ENCODE data around the gene TSPAN12.
"Not testable (repeated sequence)": the region's sequence is repeated elsewhere in the genome, so short reads cannot be mapped to it uniquely, and the experiment has no call there.

Gene TSPAN12

GRCh38 chr7:120857588-120858573 lies at the start of gene TSPAN12:
Gene TSPAN12 (minus strand): TSS chr7:120858144. CDS start chr7:120856763, 1,381 bp downstream.
- DNase-seq (ENCODE audit: low read depth in 3 of 3, low spot score in 1 of 3) = peak in 1 of 3 donors; percentile 29

- DNase-seq (ENCODE audit: low read depth in 3 of 3, low spot score in 1 of 3) = no peak
Observed at GRCh38 chr7:120898715-120899499, 41.0 kb upstream of the TSPAN12 start.

GRCh38 chr7:120895253-120895652 lies 37.3 kb upstream of the TSPAN12 start:
- DNase-seq (ENCODE audit: low read depth in 3 of 3, low spot score in 1 of 3) = not testable (repeated sequence)

- DNase-seq (ENCODE audit: low read depth in 3 of 3, low spot score in 1 of 3) = not testable (repeated sequence)
Observed at GRCh38 chr7:120885602-120886001, 27.7 kb upstream of the TSPAN12 start.

- no peak for DNase-seq (ENCODE audit: low read depth in 3 of 3, low spot score in 1 of 3)
Observed at GRCh38 chr7:120877701-120878100, 19.8 kb upstream of the TSPAN12 start.

GRCh38 chr7:120876922-120877321 lies 19.0 kb upstream of the TSPAN12 start:
- no peak for DNase-seq (ENCODE audit: low read depth in 3 of 3, low spot score in 1 of 3)

- no peak for DNase-seq (ENCODE audit: low read depth in 3 of 3, low spot score in 1 of 3)
Observed at GRCh38 chr7:120874722-120875121, 16.8 kb upstream of the TSPAN12 start.

GRCh38 chr7:120874016-120874415 lies 16.1 kb upstream of the TSPAN12 start:
- DNase-seq (ENCODE audit: low read depth in 3 of 3, low spot score in 1 of 3) = no peak

- no peak for DNase-seq (ENCODE audit: low read depth in 3 of 3, low spot score in 1 of 3)
Observed at GRCh38 chr7:120873401-120873800, 15.5 kb upstream of the TSPAN12 start.

GRCh38 chr7:120869700-120870099 lies 11.8 kb upstream of the TSPAN12 start:
- DNase-seq (ENCODE audit: low read depth in 3 of 3, low spot score in 1 of 3) = no peak

- no peak for DNase-seq (ENCODE audit: low read depth in 3 of 3, low spot score in 1 of 3)
Observed at GRCh38 chr7:120867932-120868331, 10.0 kb upstream of the TSPAN12 start.

GRCh38 chr7:120865191-120865981 lies 7.4 kb upstream of the TSPAN12 start:
- no peak for DNase-seq (ENCODE audit: low read depth in 3 of 3, low spot score in 1 of 3)

GRCh38 chr7:120864141-120864900 lies 6.4 kb upstream of the TSPAN12 start:
- DNase-seq (ENCODE audit: low read depth in 3 of 3, low spot score in 1 of 3) = no peak

- DNase-seq (ENCODE audit: low read depth in 3 of 3, low spot score in 1 of 3) = no peak
Observed at GRCh38 chr7:120862987-120863590, 5.1 kb upstream of the TSPAN12 start.

GRCh38 chr7:120860156-120860555 lies 2.2 kb upstream of the TSPAN12 start:
- no peak for DNase-seq (ENCODE audit: low read depth in 3 of 3, low spot score in 1 of 3)

- no peak for DNase-seq (ENCODE audit: low read depth in 3 of 3, low spot score in 1 of 3)
Observed at GRCh38 chr7:120859459-120859858, 1.5 kb upstream of the TSPAN12 start.

GRCh38 chr7:120856621-120857352 lies 1.2 kb downstream of the TSPAN12 start:
- no peak for DNase-seq (ENCODE audit: low read depth in 3 of 3, low spot score in 1 of 3)

- DNase-seq (ENCODE audit: low read depth in 3 of 3, low spot score in 1 of 3) = no peak
Observed at GRCh38 chr7:120856198-120856597, 1.7 kb downstream of the TSPAN12 start.

GRCh38 chr7:120852700-120853099 lies 5.2 kb downstream of the TSPAN12 start:
- DNase-seq (ENCODE audit: low read depth in 3 of 3, low spot score in 1 of 3) = no peak
